Measurements from ENCODE around the gene UBA1.

UBA1 gene

GRCh38 chrX:47181301-47181700 is 12.3 kb upstream of the UBA1 start:
- TF ChIP-seq CTCF (IDR thresholded peaks at IDR 0.05; ENCODE audit: low read length) (no peak), EZH2 (optimal IDR thresholded peaks at IDR 0.05; ENCODE audit: low read depth, low read length) (no peak), EZH2phosphoT487 (IDR thresholded peaks at IDR 0.05; ENCODE audit: low read length) (no peak)
- Histone ChIP-seq H3F3A (ENCODE audit: insufficient read depth, low read length) (no peaks in the 10 kb centered on the region), H3K4me3 (ENCODE audit: low read length) (no peak overlapping the region), H3K27me3 (replicated peaks; ENCODE audit: insufficient read depth, low read length) (no peaks in the 10 kb centered on the region), H3K9me3 (replicated peaks; ENCODE audit: insufficient read depth, low read length) (no peaks in the 10 kb centered on the region), H3K9ac (ENCODE audit: low read length) (no peak overlapping the region), H3K27ac (ENCODE audit: low read length) (no peak overlapping the region), H3K9me2 (replicated peaks; ENCODE audit: insufficient read depth, low read length) (no peaks in the 10 kb centered on the region), H2AFZ (ENCODE audit: low read length) (no peak overlapping the region), H4K20me1 (ENCODE audit: insufficient read depth, low read length) (no peaks in the 10 kb centered on the region), H3K4me1 (ENCODE audit: low read length) (no peaks in the 10 kb centered on the region), H3K79me2 (ENCODE audit: low read length) (no peaks in the 10 kb centered on the region), H3K36me3 (replicated peaks; ENCODE audit: insufficient read depth, low read length) (no peaks in the 10 kb centered on the region), H3K4me2 (ENCODE audit: low read depth, low read length) (no peak overlapping the region)
- DNase-seq = no peak

GRCh38 chrX:47182106-47182700 is 11.4 kb upstream of the UBA1 start:
- no peak overlapping the region for H3K4me3 ChIP-seq (ENCODE audit: low read length)
- no peaks in the 10 kb centered on the region for H3K27me3 ChIP-seq (replicated peaks; ENCODE audit: insufficient read depth, low read length)

GRCh38 chrX:47184486-47184885 is 9.1 kb upstream of the UBA1 start:
- Histone ChIP-seq H3K36me3 (replicated peaks; ENCODE audit: insufficient read depth, low read length) (no peaks in the 10 kb centered on the region), H2AFZ (ENCODE audit: low read length) (no peak overlapping the region), H4K20me1 (ENCODE audit: insufficient read depth, low read length) (no peaks in the 10 kb centered on the region), H3K27ac (ENCODE audit: low read length) (no peak overlapping the region), H3K4me2 (ENCODE audit: low read depth, low read length) (no peak overlapping the region), H3F3A (ENCODE audit: insufficient read depth, low read length) (peaks cover 5% of the 10 kb centered on the region; the same call in 1 of the 2 replicates), H3K4me3 (ENCODE audit: low read length) (no peak overlapping the region), H3K9me3 (replicated peaks; ENCODE audit: insufficient read depth, low read length) (no peaks in the 10 kb centered on the region), H3K79me2 (ENCODE audit: low read length) (no peaks in the 10 kb centered on the region), H3K9ac (ENCODE audit: low read length) (no peak overlapping the region), H3K27me3 (replicated peaks; ENCODE audit: insufficient read depth, low read length) (no peaks in the 10 kb centered on the region), H3K9me2 (replicated peaks; ENCODE audit: insufficient read depth, low read length) (no peaks in the 10 kb centered on the region), H3K4me1 (ENCODE audit: low read length) (no peaks in the 10 kb centered on the region)
- TF ChIP-seq EZH2 (optimal IDR thresholded peaks at IDR 0.05; ENCODE audit: low read depth, low read length) (no peak), CTCF (IDR thresholded peaks at IDR 0.05; ENCODE audit: low read length) (no peak), EZH2phosphoT487 (IDR thresholded peaks at IDR 0.05; ENCODE audit: low read length) (no peak)
- DNase-seq = no peak

More at GRCh38 chrX:47182106-47182700, 11.4 kb upstream of the UBA1 start:
- Histone ChIP-seq H3K4me1 (ENCODE audit: low read length) (no peaks in the 10 kb centered on the region), H2AFZ (ENCODE audit: low read length) (no peak overlapping the region), H3K79me2 (ENCODE audit: low read length) (no peaks in the 10 kb centered on the region), H3F3A (ENCODE audit: insufficient read depth, low read length) (no peaks in the 10 kb centered on the region), H3K27ac (ENCODE audit: low read length) (no peak overlapping the region), H3K9me3 (replicated peaks; ENCODE audit: insufficient read depth, low read length) (no peaks in the 10 kb centered on the region), H3K9ac (ENCODE audit: low read length) (no peak overlapping the region), H3K36me3 (replicated peaks; ENCODE audit: insufficient read depth, low read length) (no peaks in the 10 kb centered on the region), H3K9me2 (replicated peaks; ENCODE audit: insufficient read depth, low read length) (no peaks in the 10 kb centered on the region), H4K20me1 (ENCODE audit: insufficient read depth, low read length) (no peaks in the 10 kb centered on the region), H3K4me2 (ENCODE audit: low read depth, low read length) (no peak overlapping the region)
- TF ChIP-seq CTCF (IDR thresholded peaks at IDR 0.05; ENCODE audit: low read length) = no peak
- no peak for DNase-seq

Data from MM.1S (cell line).